AG04450 (cell line): ENCODE results near the gene NKAIN4. TPM values are rescaled to one million over a fixed set of nuclear protein-coding genes. Genes with fewer than 3 reads are reported as not detected.

ENCODE experiments used
- CTCF ChIA-PET: fragments of 300-600, 350-600 bp; formaldehyde crosslinking; extraction: SDS; loops from one replicate; lab custom pipeline; 2022; ENCODE audit warnings: antibody characterized with exemption, inconsistent platforms; lab: Charles Lee
- POLR2A ChIA-PET: fragments of 350-600 bp; formaldehyde crosslinking; extraction: SDS; loops from one replicate; lab custom pipeline; 2021; ENCODE audit warnings: antibody characterized with exemption, inconsistent platforms; lab: Yijun Ruan, JAX
- DNase-seq: peaks from one replicate; pipeline ENCODE4 v3.0.0-alpha.2; 2011; ENCODE audit warnings: low read depth, low spot score
- H3K27ac ChIP-seq: one replicate; pipeline ENCODE4 v1.5.1; 2012; ENCODE audit warnings: low read depth, low read length, control low read depth
- H3K27me3 ChIP-seq: one replicate; pipeline ENCODE4 v1.6.0; 2012; ENCODE audit warnings: low read length; ENCODE audit not compliant: control insufficient read depth, insufficient read depth
- H3K4me3 ChIP-seq: 2 replicates; pipeline ENCODE4 v1.5.1; 2011; ENCODE audit warnings: mild to moderate bottlenecking, low read depth, low read length, control low read depth
- H3K9me3 ChIP-seq: 2 replicates; pipeline ENCODE4 v1.5.1; 2012; ENCODE audit warnings: low read length; ENCODE audit not compliant: control insufficient read depth, insufficient read depth
- CTCF ChIP-seq: IDR thresholded peaks from 2 replicates; pipeline ENCODE4 v1.5.1; 2011; ENCODE audit warnings: low read depth, low read length, control low read depth, inconsistent platforms
- polyA minus RNA-seq: library from RNA; depleted of rRNA, polyadenylated mRNA; stranded (reverse); fragments of >200 nt; gene quantifications from 2 replicates; pipeline ENCODE4 v1.2.3, GENCODE V29; 2011; rRNA and poly(A)+ RNA removed
- polyA plus RNA-seq: library from polyadenylated mRNA; depleted of rRNA; stranded (reverse); fragments of >200 nt; gene quantifications from 2 replicates; pipeline ENCODE4 v1.2.3, GENCODE V29; 2011; rRNA removed

Gene NKAIN4
- polyA plus RNA-seq = not detected in 2 replicates
- not detected in 2 replicates for polyA minus RNA-seq

GRCh38 chr20:63254232-63254605 lies at the start of gene NKAIN4:
NKAIN4 (minus strand) TSS chr20:63254463; CDS start chr20:63254450, 13 bp downstream.
- POLR2A ChIA-PET = no interaction called here
- CTCF ChIA-PET = interaction anchor here (0.6 to 1.6 kb wide), 2 partner anchors 26 to 30 kb away, joined by 3 to 7 read pairs; no protein-coding TSS in a partner anchor

GRCh38 chr20:63303095-63303666 lies 48.9 kb upstream of the NKAIN4 start:
- Histone ChIP-seq H3K27ac (no peak overlapping the region), H3K27me3 (peaks cover 16% of the 10 kb centered on the region), H3K4me3 (no peak overlapping the region), H3K9me3 (peaks cover 7% of the 10 kb centered on the region)
- no peak for DNase-seq
- CTCF ChIA-PET = no interaction called here
- TF ChIP-seq CTCF = no peak
- POLR2A ChIA-PET = no interaction called here

More at GRCh38 chr20:63254232-63254605, at the start of gene NKAIN4:
- Histone ChIP-seq H3K27ac (no peak within 1 kb of the TSS), H3K9me3 (peaks cover 6% of the 10 kb centered on the region; the same call in 1 of the 2 replicates), H3K4me3 (0 out of 2 replicates have a peak within 1 kb of the TSS, but pooled peaks have one; percentile 10), H3K27me3 (peaks cover 58% of the 10 kb centered on the region)
- DNase-seq = no peak
- TF ChIP-seq CTCF = no peak

- CTCF ChIA-PET = no interaction called here
These were observed 47.4 kb upstream of the NKAIN4 start for GRCh38 chr20:63301671-63302070.

GRCh38 chr20:63298731-63299312 lies 44.6 kb upstream of the NKAIN4 start:
- ChIA-PET POLR2A (no interaction called here), CTCF (interaction anchor here (1.3 kb wide), 1 partner anchor 8 kb away, joined by 4 read pairs; no protein-coding TSS in a partner anchor)
- no peak for DNase-seq
- Histone ChIP-seq H3K27ac (no peak overlapping the region), H3K9me3 (peaks cover 7% of the 10 kb centered on the region), H3K4me3 (no peak overlapping the region), H3K27me3 (peaks cover 45% of the 10 kb centered on the region)
- no peak for TF ChIP-seq CTCF

More at GRCh38 chr20:63301671-63302070, 47.4 kb upstream of the NKAIN4 start:
- POLR2A ChIA-PET = no interaction called here
- Histone ChIP-seq H3K9me3 (peaks cover 7% of the 10 kb centered on the region), H3K4me3 (no peak overlapping the region), H3K27ac (no peak overlapping the region), H3K27me3 (peaks cover 29% of the 10 kb centered on the region)
- no peak for DNase-seq
- TF ChIP-seq CTCF = no peak

GRCh38 chr20:63297796-63298572 lies 43.7 kb upstream of the NKAIN4 start:
- H3K27ac ChIP-seq = no peak overlapping the region
- CTCF ChIA-PET = no interaction called here

More at GRCh38 chr20:63297796-63298572, 43.7 kb upstream of the NKAIN4 start:
- TF ChIP-seq CTCF = no peak
- H3K4me3 ChIP-seq = no peak overlapping the region
- no peak for DNase-seq
- H3K9me3 ChIP-seq = peaks cover 7% of the 10 kb centered on the region
- POLR2A ChIA-PET = no interaction called here
- peaks cover 45% of the 10 kb centered on the region for H3K27me3 ChIP-seq
